Measurements from ENCODE around the gene SELENON. TPM values are rescaled to one million over a fixed set of nuclear protein-coding genes. Genes with fewer than 3 reads are reported as not detected.

Gene SELENON
- total and polyA plus RNA-seq, 2 of the 13 experiments (the other 11 are each of a cell fraction or from before 2014, with no cell fraction given) = 3.8 to 8.0 TPM

GRCh38 chr1:25805863-25806225 is 5.9 kb downstream of the SELENON start:
- POLR2A ChIA-PET = no interaction called here
- intact Hi-C loops (cut with micrococcal nuclease; ENCODE audit: unreplicated experiment) = no loop called here
- H3K9ac ChIP-seq (ENCODE audit: insufficient read depth, low read depth, low read length) = no peak overlapping the region

More at GRCh38 chr1:25805863-25806225, 5.9 kb downstream of the SELENON start:
- Histone ChIP-seq H3K4me3 (replicated peaks in 1 of 3; ENCODE audit: insufficient read depth in 1 of 3, low read depth in 2 of 3, low read length in 3 of 3) (no peak overlapping the region), H3K27ac (ENCODE audit: extremely low read length, insufficient read depth, low read length) (no peak overlapping the region), H2AFZ (ENCODE audit: low read length) (no peak overlapping the region), H3K9me3 (ENCODE audit: low read length) (no peaks in the 10 kb centered on the region), H3K36me3 (replicated peaks in 1 of 2; ENCODE audit: control insufficient read depth in 1 of 2, insufficient read depth in 2 of 2, low read length in 2 of 2) (no peaks in the 10 kb centered on the region), H3K4me2 (ENCODE audit: low read depth, low read length) (no peak overlapping the region), H3K79me2 (ENCODE audit: insufficient read depth, low read length) (no peaks in the 10 kb centered on the region), H3K27me3 (ENCODE audit: control insufficient read depth in 1 of 2, insufficient read depth in 2 of 2, low read length in 2 of 2) (no peaks in the 10 kb centered on the region), H3K4me1 (ENCODE audit: insufficient read depth, low read length) (peaks cover 6% of the 10 kb centered on the region), H4K20me1 (ENCODE audit: insufficient read depth, low read length) (no peaks in the 10 kb centered on the region)
- no peak for ATAC-seq
- no TSS peak for BruUV-seq (replicated peaks)
- WGBS (ENCODE audit: low lambda C conversion rate) = 89% methylated on average over 3 of the region's 3 CpGs
- CTCF ChIA-PET (ENCODE audit: low intra/inter-chr PET ratio, low total read pairs) = no interaction called here
- in situ Hi-C loops (cut with HindIII; ENCODE audit: extremely low pct_ligation_motif_present, low pct_unique_long_range_greater_than_20kb) = loop anchor here (25.0 kb wide), 1 partner anchor 194 kb away; the partner anchor contains the start of gene MAN1C1
- no peak for DNase-seq (ENCODE audit: low spot score)
- TF ChIP-seq HMGXB4 (CRISPR knock-in tag; IDR thresholded peaks at IDR 0.05; ENCODE audit: borderline replicate concordance in 1 of 2, low read depth in 1 of 2) = no peak
- no peak for TF ChIP-seq NFYC (CRISPR knock-in tag; IDR thresholded peaks at IDR 0.05)
- no peak for TF ChIP-seq MIER2 (CRISPR knock-in tag; IDR thresholded peaks at IDR 0.05)
- TF ChIP-seq GMEB2 (CRISPR knock-in tag; IDR thresholded peaks at IDR 0.05; ENCODE audit: low read depth) = no peak
- TF ChIP-seq TCF7L2 (IDR thresholded peaks at IDR 0.05; ENCODE audit: low read depth, low read length) = no peak
- no peak for TF ChIP-seq POLR2AphosphoS2 (IDR thresholded peaks at IDR 0.05; ENCODE audit: low read depth, low read length)
- no peak for FAIRE-seq
